GM12878 (cell line): Measurements from ENCODE around the gene HLA-DMA. TPM values are rescaled to one million over a fixed set of nuclear protein-coding genes. Genes with fewer than 3 reads are reported as not detected.

Experiments
- BACH1 ChIP-seq: fragments of 450-650 bp; IDR thresholded peaks from 2 replicates; pipeline ENCODE4 v1.6.1; 2017; ENCODE audit warnings: mild to moderate bottlenecking, borderline replicate concordance
- CBFB ChIP-seq: IDR thresholded peaks from 2 replicates; pipeline ENCODE4 v1.6.1; 2016; ENCODE audit warnings: antibody characterized with exemption, low read depth
- E2F8 ChIP-seq: fragments of 450-650 bp; IDR thresholded peaks from 2 replicates; pipeline ENCODE4 v1.6.1; 2018; ENCODE audit warnings: mild to moderate bottlenecking, low read depth, moderate library complexity; ENCODE audit not compliant: partially characterized antibody
- E4F1 ChIP-seq: fragments of 450-650 bp; IDR thresholded peaks from 2 replicates; pipeline ENCODE4 v1.6.1; 2018; ENCODE audit warnings: borderline replicate concordance, mild to moderate bottlenecking; ENCODE audit not compliant: partially characterized antibody
- EZH2 ChIP-seq: IDR thresholded peaks from 2 replicates; pipeline ENCODE4 v1.6.1; 2012; ENCODE audit warnings: low read depth, mild to moderate bottlenecking, control low read depth, inconsistent platforms, low read length, borderline replicate concordance; ENCODE audit not compliant: control insufficient read depth
- HCFC1 ChIP-seq: fragments of 150-350 bp; IDR thresholded peaks from 2 replicates; pipeline ENCODE4 v1.6.1; 2014; ENCODE audit warnings: low read length
- HDAC6 ChIP-seq: fragments of 200-600 bp; sonication (generic); IDR thresholded peaks from one replicate; pipeline ENCODE4 v1.8.0; 2017; ENCODE audit warnings: antibody characterized with exemption; ENCODE audit not compliant: unreplicated experiment
- IRF4 ChIP-seq: IDR thresholded peaks from 2 replicates; pipeline ENCODE4 v1.6.1; 2011; ENCODE audit warnings: low read depth, low read length
- IRF5 ChIP-seq: fragments of 450-650 bp; IDR thresholded peaks from 2 replicates; pipeline ENCODE4 v1.6.1; 2017; ENCODE audit warnings: borderline replicate concordance
- MAX ChIP-seq: IDR thresholded peaks from 2 replicates; pipeline ENCODE4 v1.6.1; 2012; ENCODE audit warnings: low read depth, low read length, improper control_type of control experiment
- MTA3 ChIP-seq: IDR thresholded peaks from 2 replicates; pipeline ENCODE4 v1.6.1; 2012; ENCODE audit warnings: low read length, inconsistent platforms, borderline replicate concordance
- NRF1 ChIP-seq: conservative IDR thresholded peaks from 2 replicates; pipeline ENCODE4 v1.6.1; 2011; ENCODE audit warnings: mild to moderate bottlenecking, low read depth, low read length, improper control_type of control experiment
- PBX3 ChIP-seq: IDR thresholded peaks from 2 replicates; pipeline ENCODE4 v1.6.1; 2011; ENCODE audit warnings: mild to moderate bottlenecking, low read depth, low read length, moderate library complexity; ENCODE audit not compliant: insufficient replicate concordance
- POLR2A ChIP-seq: IDR thresholded peaks from 2 replicates; pipeline ENCODE4 v1.6.1; 2011; ENCODE audit warnings: low read depth, mild to moderate bottlenecking, low read length
- RBBP5 ChIP-seq: fragments of 200-600 bp; sonication (generic); conservative IDR thresholded peaks from 2 replicates; pipeline ENCODE4 v1.6.1; 2016
- STAT3 ChIP-seq: IDR thresholded peaks from 2 replicates; pipeline ENCODE4 v1.6.1; 2011; ENCODE audit warnings: low read depth, low read length, improper control_type of control experiment
- USF1 ChIP-seq: IDR thresholded peaks from 2 replicates; pipeline ENCODE4 v1.6.1; 2011; ENCODE audit warnings: borderline replicate concordance, low read depth, mild to moderate bottlenecking, moderate library complexity, mixed read lengths, low read length; ENCODE audit not compliant: insufficient read depth; ENCODE audit errors: extremely low read length
- ZNF622 ChIP-seq: fragments of 450-650 bp; IDR thresholded peaks from 2 replicates; pipeline ENCODE4 v1.6.1; 2017; ENCODE audit warnings: mild to moderate bottlenecking, inconsistent platforms
- ZSCAN29 ChIP-seq: fragments of 450-650 bp; IDR thresholded peaks from 2 replicates; pipeline ENCODE4 v1.6.1; 2017; ENCODE audit warnings: mild to moderate bottlenecking, moderate library complexity
- ZZZ3 ChIP-seq: IDR thresholded peaks from 2 replicates; pipeline ENCODE4 v1.6.1; 2011; ENCODE audit warnings: low read depth; ENCODE audit not compliant: control insufficient read depth, insufficient read length
- polyA plus RNA-seq, 11 experiments: library from polyadenylated mRNA; depleted of rRNA in 4 of 11; unstranded in 6 of 11; stranded (reverse) in 5 of 11; fragments of >200 nt; fragmentation: Nextera tagmentation in 4 of 11; fragmentation: Illumina TruSeq in 1 of 11; extraction: Ambion mirVana in 4 of 11; extraction: Trizol in 1 of 11; gene quantifications; 1 replicate in 1 of 11; 2 replicates in 10 of 11; pipeline versions ENCODE4 v1.2.1 to v1.2.3, GENCODE V29; 2011 to 2016; ENCODE audit warnings: inconsistent platforms in 2 of 11, missing spikeins in 2 of 11, low read depth in 1 of 11
- total RNA-seq, 4 experiments: library from RNA; depleted of rRNA in 3 of 4; stranded (reverse); fragments of >200 nt in 3 of 4; fragmentation: Illumina TruSeq in 1 of 4; extraction: Trizol in 1 of 4; gene quantifications; 2 replicates each; pipeline versions ENCODE4 v1.2.1 to v1.2.3, GENCODE V29; 2013 to 2021

The HLA-DMA gene
- total and polyA plus RNA-seq, 10 of the 15 experiments (the other 5 are each of a cell fraction or from before 2014, with no cell fraction given), result 177 to 552 (median 309) TPM

- TF ChIP-seq IRF5 (no peak), RBBP5 (no peak), PBX3 (no peak), ZSCAN29 (no peak), POLR2A (peak; percentile 89), CBFB (peak; percentile 91), ZNF622 (no peak), ZZZ3 (no peak), EZH2 (no peak), USF1 (no peak), HCFC1 (no peak), NRF1 (no peak), E2F8 (no peak), E4F1 (no peak), MAX (peak; percentile 41; the same call in 1 of the 2 replicates), IRF4 (peak; percentile 94), MTA3 (peak; percentile 63; the same call in 1 of the 2 replicates), HDAC6 (no peak), STAT3 (no peak), BACH1 (peak; percentile 92)
Measured at GRCh38 chr6:32943864-32944649, 8.8 kb downstream of the HLA-DMA start (continued).
